HCT116 (cell line): ENCODE measurements around the gene CD9. TPM values are rescaled to one million over a fixed set of nuclear protein-coding genes. Genes with fewer than 3 reads are reported as not detected.

Source experiments
- ATAC-seq: fragments of 200-7000 bp; cut with Tn5 transposase; 2 replicates; pipeline ENCODE4 v1.9.1; 2020; ENCODE audit warnings: mild to moderate bottlenecking, moderate library complexity
- BruUV-seq: library from RNA; stranded (reverse); fragments of 400-500 nt; replicated peaks from 2 replicates; lab custom pipeline; 2021; lab: Mats Ljungman, UMichigan
- CTCF ChIA-PET: fragments of 300-600 bp; sonication (Branson Sonifier 250); formaldehyde crosslinking; loops from one replicate; lab custom pipeline; 2021; ENCODE audit warnings: antibody characterized with exemption; lab: Charles Lee
- POLR2A ChIA-PET: fragments of 300-600, 350-600 bp; sonication (Branson Sonifier 250); formaldehyde crosslinking; loops from one replicate; lab custom pipeline; 2021; ENCODE audit warnings: antibody characterized with exemption; lab: Charles Lee
- RAD21 ChIA-PET, 2 experiments: fragments of 300-600 bp; sonication (Branson Sonifier 250); formaldehyde crosslinking; loops; one replicate each; lab custom pipeline; 2023; ENCODE audit warnings: low total read pairs in 2 of 2; ENCODE audit not compliant: uncharacterized antibody in 2 of 2, unreplicated experiment in 2 of 2, low non-redundant PET in 1 of 2; lab: Charles Lee
- DNase-seq: peaks from one replicate; pipeline ENCODE4 v3.0.0-alpha.2; 2010; ENCODE audit warnings: low read depth, low spot score
- H2AFZ ChIP-seq: fragments of 200-600 bp; shearing (Covaris generic), sonication (generic); 2 replicates; pipeline ENCODE4 v1.6.1; 2017; ENCODE audit warnings: low read depth, mixed run types, mixed read lengths, antibody characterized with exemption, low read length; ENCODE audit not compliant: poor library complexity, severe bottlenecking
- H3K27ac ChIP-seq: 2 replicates; pipeline ENCODE4 v1.5.1; 2012; ENCODE audit warnings: low read depth, low read length
- H3K27me3 ChIP-seq: fragments of 200-600 bp; sonication (generic); 2 replicates; pipeline ENCODE4 v1.6.1; 2016; ENCODE audit warnings: mixed run types, low read length, mixed read lengths; ENCODE audit not compliant: insufficient read depth
- H3K36me3 ChIP-seq, 2 experiments: fragments of 200-500 bp in 1 of 2; fragments of 200-600 bp in 1 of 2; sonication (Bioruptor generic) in 1 of 2; sonication (generic) in 1 of 2; 2 replicates each; pipeline versions ENCODE4 v1.5.1 to v1.6.1; 2014 to 2016; ENCODE audit warnings: low read length in 2 of 2, inconsistent platforms in 1 of 2, mixed read lengths in 1 of 2, mixed run types in 1 of 2; ENCODE audit not compliant: insufficient read depth in 2 of 2, control insufficient read depth in 1 of 2
- H3K4me1 ChIP-seq, 2 experiments: fragments of 200-600 bp in 1 of 2; sonication (generic) in 1 of 2; 2 replicates each; pipeline versions ENCODE4 v1.5.1 to v1.6.1; 2012 to 2017; ENCODE audit warnings: low read length in 2 of 2, inconsistent platforms in 1 of 2, mild to moderate bottlenecking in 1 of 2, mixed read lengths in 1 of 2, mixed run types in 1 of 2, moderate library complexity in 1 of 2; ENCODE audit not compliant: insufficient read depth in 2 of 2, control insufficient read depth in 1 of 2
- H3K4me2 ChIP-seq: fragments of 200-600 bp; sonication (generic); 2 replicates; pipeline ENCODE4 v1.6.1; 2017; ENCODE audit warnings: mixed run types, low read length, mixed read lengths
- H3K4me3 ChIP-seq, 2 experiments: fragments of 200-600 bp in 1 of 2; sonication (generic) in 1 of 2; replicated peaks in 1 of 2; 2 replicates each; pipeline ENCODE4 v1.5.1; 2011 to 2016; ENCODE audit warnings: low read length in 2 of 2, control low read depth in 1 of 2, low read depth in 1 of 2, mild to moderate bottlenecking in 1 of 2, mixed read lengths in 1 of 2, mixed run types in 1 of 2
- H3K79me2 ChIP-seq: fragments of 200-600 bp; sonication (generic); 2 replicates; pipeline ENCODE4 v1.6.1; 2017; ENCODE audit warnings: mild to moderate bottlenecking, mixed run types, low read length, moderate library complexity, mixed read lengths; ENCODE audit not compliant: insufficient read depth
- H3K9ac ChIP-seq: fragments of 200-600 bp; sonication (generic); 2 replicates; pipeline ENCODE4 v1.6.1; 2016; ENCODE audit warnings: low read length, mixed read lengths
- H3K9me2 ChIP-seq: fragments of 200-600 bp; sonication (generic), shearing (Covaris generic); 2 replicates; pipeline ENCODE4 v1.6.1; 2017; ENCODE audit warnings: mixed run types, mild to moderate bottlenecking, moderate library complexity; ENCODE audit not compliant: insufficient read depth
- H3K9me3 ChIP-seq, 2 experiments: fragments of 200-500 bp in 1 of 2; fragments of 200-600 bp in 1 of 2; sonication (Bioruptor generic) in 1 of 2; sonication (generic) in 1 of 2; 2 replicates each; pipeline ENCODE4 v1.6.1; 2014 to 2017; ENCODE audit warnings: low read length in 2 of 2, mixed read lengths in 2 of 2, inconsistent platforms in 1 of 2, low read depth in 1 of 2, mild to moderate bottlenecking in 1 of 2, mixed run types in 1 of 2, moderate library complexity in 1 of 2; ENCODE audit not compliant: control insufficient read depth in 1 of 2, insufficient read depth in 1 of 2
- H4K20me1 ChIP-seq: fragments of 200-600 bp; sonication (generic), shearing (Covaris generic); 2 replicates; pipeline ENCODE4 v1.6.1; 2017; ENCODE audit warnings: mixed run types, mild to moderate bottlenecking, moderate library complexity; ENCODE audit not compliant: insufficient read depth
- CBX3 ChIP-seq: IDR thresholded peaks from 2 replicates; pipeline ENCODE4 v1.6.1; 2012; ENCODE audit warnings: low read depth
- CEBPB ChIP-seq: IDR thresholded peaks from 2 replicates; pipeline ENCODE4 v1.6.1; 2012; ENCODE audit warnings: low read depth
- EGR1 ChIP-seq: IDR thresholded peaks from 2 replicates; pipeline ENCODE4 v1.6.1; 2012; ENCODE audit warnings: low read depth
- ELF1 ChIP-seq: IDR thresholded peaks from 2 replicates; pipeline ENCODE4 v1.6.1; 2012; ENCODE audit warnings: low read depth, borderline replicate concordance
- EZH2 ChIP-seq: fragments of 200-600 bp; sonication (generic); IDR thresholded peaks from 2 replicates; pipeline ENCODE4 v1.6.1; 2017; ENCODE audit warnings: antibody characterized with exemption, mixed run types
- EZH2phosphoT487 ChIP-seq: fragments of 200-600 bp; IDR thresholded peaks from 2 replicates; pipeline ENCODE4 v1.6.1; 2018; ENCODE audit warnings: antibody characterized with exemption, borderline replicate concordance
- FOSL1 ChIP-seq: IDR thresholded peaks from 2 replicates; pipeline ENCODE4 v1.6.1; 2012; ENCODE audit warnings: low read depth
- JUND ChIP-seq: IDR thresholded peaks from 2 replicates; pipeline ENCODE4 v1.6.1; 2012
- POLR2A ChIP-seq: IDR thresholded peaks from 2 replicates; pipeline ENCODE4 v1.7.0; 2011; ENCODE audit warnings: borderline replicate concordance; ENCODE audit not compliant: insufficient read depth, insufficient read length; ENCODE audit errors: extremely low read depth
- POLR2AphosphoS5 ChIP-seq: IDR thresholded peaks from 2 replicates; pipeline ENCODE4 v1.6.1; 2011; ENCODE audit warnings: mild to moderate bottlenecking, low read depth, low read length, moderate library complexity
- RAD21 ChIP-seq: IDR thresholded peaks from 2 replicates; pipeline ENCODE4 v1.6.1; 2012; ENCODE audit warnings: low read depth, mild to moderate bottlenecking
- SIN3A ChIP-seq: IDR thresholded peaks from 2 replicates; pipeline ENCODE4 v1.6.1; 2012; ENCODE audit warnings: low read depth
- SP1 ChIP-seq: IDR thresholded peaks from 2 replicates; pipeline ENCODE4 v1.6.1; 2012; ENCODE audit warnings: low read depth
- SRF ChIP-seq: IDR thresholded peaks from 2 replicates; pipeline ENCODE4 v1.6.1; 2012; ENCODE audit warnings: low read depth
- TCF7L2 ChIP-seq: IDR thresholded peaks from 2 replicates; pipeline ENCODE4 v1.7.0; 2011; ENCODE audit warnings: borderline replicate concordance, inconsistent platforms; ENCODE audit not compliant: insufficient read depth, insufficient read length; ENCODE audit errors: extremely low read depth
- ZFX ChIP-seq: fragments of 450-650 bp; IDR thresholded peaks from 2 replicates; pipeline ENCODE4 v1.6.1; 2017
- intact Hi-C: fragments of 100-400 bp; cut with micrococcal nuclease; formaldehyde crosslinking; loops from 2 replicates; pipeline ENCODE4 v1.10.0; 2022
- total RNA-seq: library from RNA; stranded (reverse); gene quantifications from one replicate; pipeline ENCODE4 v1.2.1, GENCODE V29; 2021; ENCODE audit not compliant: unreplicated experiment
- TF ChIP-seq, protein P1 (sequence below): IDR thresholded peaks from 2 replicates; pipeline ENCODE4 v1.6.1; 2012
- TF ChIP-seq, protein P2 (sequence below), 3 experiments: fragments of 200-600 bp in 1 of 3; sonication (generic) in 1 of 3; IDR thresholded peaks in 2 of 3; conservative IDR thresholded peaks in 1 of 3; 2 replicates each; pipeline ENCODE4 v1.5.1; 2012 to 2017; ENCODE audit warnings: low read depth in 2 of 3, low read length in 2 of 3, antibody characterized with exemption in 1 of 3, borderline replicate concordance in 1 of 3, control low read depth in 1 of 3, mild to moderate bottlenecking in 1 of 3, mixed read lengths in 1 of 3, mixed run types in 1 of 3, moderate library complexity in 1 of 3; ENCODE audit not compliant: insufficient read depth in 1 of 3

Gene CD9
- total RNA-seq, 1 experiment from 2014 or later = 182 TPM

DNA sequence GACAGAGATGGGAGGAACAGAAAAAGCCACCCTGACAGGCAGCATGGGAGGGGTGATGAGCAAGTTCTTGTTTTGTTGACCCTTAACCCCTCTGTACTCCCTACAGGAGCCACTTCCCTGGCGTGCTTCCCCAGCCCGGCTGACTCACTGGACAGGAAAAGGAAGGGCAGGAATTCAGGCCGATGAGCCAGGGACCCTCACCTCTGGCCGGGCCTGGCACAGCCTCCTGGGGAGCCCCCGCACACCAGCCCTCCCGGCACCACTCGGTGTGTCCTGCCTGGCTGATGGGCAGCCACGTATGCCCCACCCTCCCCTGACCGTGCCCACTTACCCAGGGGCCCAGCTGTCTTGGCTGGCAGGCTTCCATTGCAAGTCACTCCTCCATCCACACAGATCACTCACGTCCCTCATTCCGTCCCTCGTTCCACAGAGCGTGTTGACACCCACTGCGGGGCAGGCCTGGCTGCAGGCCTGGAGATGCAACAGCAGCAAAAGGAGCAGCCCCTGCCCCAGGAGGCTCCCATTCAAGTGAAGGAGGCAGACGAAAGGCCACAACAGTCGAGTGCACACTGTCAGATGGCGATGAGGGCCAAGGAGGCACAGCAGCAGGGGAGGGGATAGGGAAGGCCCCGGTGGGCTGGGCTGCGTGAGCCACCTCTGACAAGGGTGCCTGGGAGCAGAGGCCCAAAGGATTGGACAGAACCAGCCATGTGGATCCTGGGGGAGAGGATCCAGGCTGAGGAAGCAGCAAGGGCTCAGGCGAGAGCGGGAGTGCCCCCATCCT is 19.7 kb upstream of the CD9 start:
- intact Hi-C loops = no loop called here
- Histone ChIP-seq H2AFZ (peak overlapping the region; percentile 52), H3K27ac (peak overlapping the region; percentile 29; the same call in 1 of the 2 replicates), H3K9me3 (no peaks in the 10 kb centered on the region), H3K27me3 (no peaks in the 10 kb centered on the region), H3K36me3 (no peaks in the 10 kb centered on the region), H3K4me3 (no peak overlapping the region), H3K9me2 (no peaks in the 10 kb centered on the region), H4K20me1 (no peaks in the 10 kb centered on the region), H3K4me2 (peak overlapping the region; percentile 62), H3K4me1 (peaks cover 16 to 51% of the 10 kb centered on the region in 2 experiments), H3K9ac (peak overlapping the region; percentile 44), H3K79me2 (no peaks in the 10 kb centered on the region)
- CTCF ChIA-PET = no interaction called here
- TF ChIP-seq, protein P1, sequence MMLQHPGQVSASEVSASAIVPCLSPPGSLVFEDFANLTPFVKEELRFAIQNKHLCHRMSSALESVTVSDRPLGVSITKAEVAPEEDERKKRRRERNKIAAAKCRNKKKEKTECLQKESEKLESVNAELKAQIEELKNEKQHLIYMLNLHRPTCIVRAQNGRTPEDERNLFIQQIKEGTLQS = no peak
- TF ChIP-seq POLR2A = no peak
- TF ChIP-seq ZFX = peak; percentile 28; the same call in 1 of the 2 replicates
- peak; percentile 15 for DNase-seq
- RAD21 ChIA-PET = no interaction called here
- BruUV-seq = no TSS peak
- POLR2A ChIA-PET = no interaction called here
- ATAC-seq = peak; percentile 84

DNA sequence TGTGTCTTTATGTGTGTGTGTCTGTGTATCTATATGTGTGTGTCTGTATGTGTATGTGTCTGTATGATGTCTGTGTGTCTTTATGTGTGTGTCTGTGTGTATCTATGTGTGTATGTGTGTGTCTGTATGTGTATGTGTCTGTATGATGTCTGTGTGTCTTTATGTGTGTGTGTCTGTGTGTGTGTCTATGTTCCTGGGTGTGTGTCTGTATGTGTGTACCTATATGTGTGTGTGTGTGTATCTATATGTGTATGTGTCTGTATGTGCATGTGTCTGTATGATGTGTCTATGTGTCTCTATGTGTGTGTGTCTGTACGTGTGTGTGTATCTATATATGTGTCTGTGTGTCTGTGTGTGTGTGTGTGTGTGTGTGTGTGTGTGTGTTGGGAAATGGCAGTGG is 19.0 kb upstream of the CD9 start:
- BruUV-seq = no TSS peak
- Histone ChIP-seq H3K9me3 (no peaks in the 10 kb centered on the region), H3K4me1 (peaks cover 16 to 51% of the 10 kb centered on the region in 2 experiments), H3K79me2 (no peaks in the 10 kb centered on the region), H3K27me3 (no peaks in the 10 kb centered on the region), H3K27ac (no peak overlapping the region), H3K4me3 (no peak overlapping the region)
- CTCF ChIA-PET = no interaction called here
- DNase-seq = no peak
- RAD21 ChIA-PET = interaction anchor here in 1 of 2 experiments (0.6 kb wide), 1 partner anchor 73 kb away, joined by 6 read pairs; no protein-coding TSS in a partner anchor
- TF ChIP-seq SIN3A (no peak), EZH2phosphoT487 (no peak), SP1 (no peak), POLR2AphosphoS5 (no peak), CEBPB (no peak), RAD21 (no peak), CBX3 (no peak), JUND (no peak), SRF (no peak), FOSL1 (no peak), TCF7L2 (no peak), EZH2 (no peak), ELF1 (no peak), EGR1 (no peak)
- TF ChIP-seq, protein P2, sequence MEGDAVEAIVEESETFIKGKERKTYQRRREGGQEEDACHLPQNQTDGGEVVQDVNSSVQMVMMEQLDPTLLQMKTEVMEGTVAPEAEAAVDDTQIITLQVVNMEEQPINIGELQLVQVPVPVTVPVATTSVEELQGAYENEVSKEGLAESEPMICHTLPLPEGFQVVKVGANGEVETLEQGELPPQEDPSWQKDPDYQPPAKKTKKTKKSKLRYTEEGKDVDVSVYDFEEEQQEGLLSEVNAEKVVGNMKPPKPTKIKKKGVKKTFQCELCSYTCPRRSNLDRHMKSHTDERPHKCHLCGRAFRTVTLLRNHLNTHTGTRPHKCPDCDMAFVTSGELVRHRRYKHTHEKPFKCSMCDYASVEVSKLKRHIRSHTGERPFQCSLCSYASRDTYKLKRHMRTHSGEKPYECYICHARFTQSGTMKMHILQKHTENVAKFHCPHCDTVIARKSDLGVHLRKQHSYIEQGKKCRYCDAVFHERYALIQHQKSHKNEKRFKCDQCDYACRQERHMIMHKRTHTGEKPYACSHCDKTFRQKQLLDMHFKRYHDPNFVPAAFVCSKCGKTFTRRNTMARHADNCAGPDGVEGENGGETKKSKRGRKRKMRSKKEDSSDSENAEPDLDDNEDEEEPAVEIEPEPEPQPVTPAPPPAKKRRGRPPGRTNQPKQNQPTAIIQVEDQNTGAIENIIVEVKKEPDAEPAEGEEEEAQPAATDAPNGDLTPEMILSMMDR (IDR thresholded peaks at IDR 0.05 in 2 of 3, conservative IDR thresholded peaks at IDR 0.05 in 1 of 3; ENCODE audit: borderline replicate concordance in 1 of 3, insufficient read depth in 1 of 3, low read depth in 2 of 3, low read length in 2 of 3) = no peak
- TF ChIP-seq, all 23 proteins: peak for 0
- intact Hi-C loops = no loop called here
- H3K4me2 ChIP-seq = peak overlapping the region; percentile 62; the same call in 1 of the 2 replicates
- ATAC-seq = no peak
- H3K9ac ChIP-seq = no peak overlapping the region
- no peak overlapping the region for H2AFZ ChIP-seq
- no peaks in the 10 kb centered on the region for H3K36me3 ChIP-seq
- H3K9me2 ChIP-seq = no peaks in the 10 kb centered on the region
- no peaks in the 10 kb centered on the region for H4K20me1 ChIP-seq
- POLR2A ChIA-PET = interaction anchor here (1.0 kb wide), 1 partner anchor 74 kb away, joined by 3 read pairs; no protein-coding TSS in a partner anchor
